H1 (cell line): Measurements from ENCODE around the gene SYDE2. TPM values are rescaled to one million over a fixed set of nuclear protein-coding genes. Genes with fewer than 3 reads are reported as not detected.

Experiments
- CTCF ChIP-seq, 3 experiments: IDR thresholded peaks; 1 replicate in 2 of 3; 2 replicates in 1 of 3; pipeline versions ENCODE4 v1.5.1 to v1.6.1; 2011; ENCODE audit warnings: low read length in 3 of 3, mild to moderate bottlenecking in 3 of 3, inconsistent platforms in 2 of 3, low read depth in 1 of 3, moderate library complexity in 1 of 3; ENCODE audit not compliant: insufficient read depth in 1 of 3; ENCODE audit errors: control extremely low read depth in 1 of 3
- GTF2F1 ChIP-seq: IDR thresholded peaks from 2 replicates; pipeline ENCODE4 v1.6.1; 2012; ENCODE audit warnings: low read depth, low read length, improper control_type of control experiment, borderline replicate concordance
- SP4 ChIP-seq: IDR thresholded peaks from 2 replicates; pipeline ENCODE4 v1.6.1; 2012; ENCODE audit warnings: low read length, inconsistent platforms
- polyA plus RNA-seq, 7 experiments: library from polyadenylated mRNA; depleted of rRNA in 3 of 7; stranded (reverse) in 5 of 7; unstranded in 2 of 7; fragments of >200 nt in 5 of 7; fragments of 200-250 nt in 2 of 7; gene quantifications; 1 replicate in 5 of 7; 2 replicates in 1 of 7; 4 replicates in 1 of 7; pipeline versions ENCODE4 v1.2.1 to v1.2.3, GENCODE V29; 2011 to 2013; ENCODE audit warnings: missing spikeins in 2 of 7, mixed read lengths in 2 of 7
- total RNA-seq: library from RNA; stranded (reverse); fragmentation: NEBNext Ultra II Directional; extraction: Animal tissue kit (Norgen Biotek cat#: 25700); gene quantifications from 2 replicates; pipeline ENCODE4 v1.2.1, GENCODE V29; 2021

Gene SYDE2
- total and polyA plus RNA-seq, 2 of the 8 experiments (the other 6 are each of a cell fraction or from before 2014, with no cell fraction given), result 1.6 to 14.6 TPM

GRCh38 chr1:85166351-85166750, 34.5 kb downstream of the SYDE2 start (continued):
- no peak for TF ChIP-seq CTCF (IDR thresholded peaks at IDR 0.05; ENCODE audit: control extremely low read depth in 1 of 3, insufficient read depth in 1 of 3, low read depth in 1 of 3, low read length in 3 of 3)
- no peak for TF ChIP-seq SP4
- TF ChIP-seq GTF2F1, result no peak
